HG02798 (cell line): ENCODE data around the gene CSH2.

Experiments
- ATAC-seq: cut with Tn5 transposase; IDR thresholded peaks from one replicate; pipeline ENCODE4 v1.9.1; 2021; ENCODE audit warnings: mild to moderate bottlenecking; ENCODE audit not compliant: unreplicated experiment, poor library complexity

The CSH2 gene

DNA sequence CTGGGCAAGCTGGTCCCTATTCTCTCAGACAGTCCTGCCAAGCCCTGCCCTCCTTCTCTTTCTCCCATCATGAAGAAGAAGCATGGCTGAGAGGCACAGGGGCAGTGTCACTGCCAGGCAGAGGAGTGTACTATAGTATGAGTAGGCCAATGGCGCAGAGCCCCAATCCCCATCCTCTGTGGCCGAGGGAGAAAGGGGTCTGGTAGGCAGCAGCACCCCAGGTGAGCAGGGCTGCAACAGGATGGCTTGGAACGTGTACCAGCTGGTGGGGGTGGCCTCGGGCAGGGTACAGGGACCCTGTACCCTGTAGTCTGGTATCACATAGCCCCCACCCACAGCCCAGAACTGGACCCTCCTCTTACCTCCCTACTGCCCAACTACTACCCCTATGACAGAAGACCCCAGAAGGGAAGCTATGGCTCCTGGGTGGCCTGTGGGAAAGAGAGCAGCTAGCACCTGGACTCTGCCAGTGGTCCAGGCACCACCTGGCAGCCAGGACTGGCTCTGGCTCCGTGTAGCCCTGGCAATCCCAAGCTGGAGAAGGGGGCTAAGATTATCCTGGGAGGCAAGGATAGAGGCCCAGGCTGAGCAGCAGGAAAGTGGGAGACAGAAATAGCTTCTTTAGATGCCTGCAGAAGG is 35.4 kb downstream of the CSH2 start:
- ATAC-seq = no peak

- no peak for ATAC-seq
Observed at GRCh38 chr17:63837480-63837879, 36.0 kb downstream of the CSH2 start.

- ATAC-seq = no peak
Observed at GRCh38 chr17:63836811-63837210, 36.7 kb downstream of the CSH2 start.

- no peak for ATAC-seq
Observed at GRCh38 chr17:63835167-63835720, 38.2 kb downstream of the CSH2 start.

- ATAC-seq = peak; percentile 75
Observed at GRCh38 chr17:63834431-63835166, 38.9 kb downstream of the CSH2 start.

DNA sequence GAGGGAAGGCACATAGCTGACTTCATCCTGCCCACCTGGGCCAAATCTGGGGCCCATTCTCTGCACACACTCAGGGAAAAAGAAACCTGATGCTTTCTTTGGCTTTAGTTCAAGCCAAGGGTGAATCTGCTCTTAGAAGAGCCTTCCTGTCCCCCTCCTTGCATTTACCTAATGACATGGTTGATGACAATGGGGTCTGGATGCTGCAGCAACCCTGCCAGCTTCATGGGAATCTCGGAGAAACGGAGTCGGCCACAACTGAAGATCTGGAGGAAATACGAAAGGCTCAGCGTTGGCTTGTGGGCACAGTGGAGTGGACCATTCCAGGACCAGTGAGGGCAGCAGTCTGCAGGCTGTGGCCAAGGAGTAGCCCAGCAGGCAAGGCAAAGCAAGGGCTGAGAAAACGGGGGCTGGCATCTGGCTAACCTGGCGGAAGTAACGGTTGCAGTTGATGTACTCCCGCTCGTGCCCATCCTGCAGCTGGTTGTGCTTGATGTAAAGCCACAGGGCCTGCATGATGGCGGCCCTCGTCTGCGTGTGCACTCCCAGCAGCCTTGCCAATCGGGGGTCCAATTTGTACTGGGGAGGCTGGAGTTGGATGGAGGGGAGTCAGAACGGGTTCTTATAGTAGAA is 39.6 kb downstream of the CSH2 start:
- no peak for ATAC-seq

DNA sequence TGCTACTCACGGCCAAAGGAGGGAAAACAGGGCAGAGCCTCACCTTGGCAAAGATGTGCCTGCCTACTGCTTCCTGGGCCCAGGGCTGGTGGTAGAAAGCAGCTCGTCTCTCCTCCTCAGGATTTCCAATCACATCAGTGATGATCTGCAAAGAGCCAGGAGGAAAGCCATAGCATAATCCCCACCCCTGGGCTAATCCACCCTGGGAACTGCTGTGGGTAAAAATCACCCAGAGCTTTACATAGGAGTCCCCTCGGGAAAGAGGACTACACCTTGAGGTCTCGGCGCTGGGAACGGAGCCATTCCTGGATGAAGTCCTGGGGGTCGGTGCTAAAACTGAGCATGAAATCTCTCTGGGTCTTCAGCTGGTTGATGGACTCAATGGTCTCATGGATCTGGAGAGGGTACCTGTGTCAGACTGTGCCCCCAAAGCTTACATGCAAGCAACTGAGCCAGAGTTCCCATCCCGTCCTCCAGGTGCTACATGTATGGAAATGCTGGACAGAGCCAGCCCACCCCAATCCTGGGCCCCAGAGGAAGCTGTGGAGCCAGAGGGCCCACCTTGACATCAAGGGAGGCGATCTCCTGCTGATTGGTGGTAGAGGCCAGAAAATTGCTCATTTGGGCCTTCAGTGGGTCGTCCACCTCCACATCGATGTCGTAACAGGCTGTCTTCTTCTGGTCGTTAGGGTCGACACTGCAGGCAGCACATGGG is 40.3 kb downstream of the CSH2 start:
- no peak for ATAC-seq

- no peak for ATAC-seq
Observed at GRCh38 chr17:63832455-63832854, 41.0 kb downstream of the CSH2 start.

DNA sequence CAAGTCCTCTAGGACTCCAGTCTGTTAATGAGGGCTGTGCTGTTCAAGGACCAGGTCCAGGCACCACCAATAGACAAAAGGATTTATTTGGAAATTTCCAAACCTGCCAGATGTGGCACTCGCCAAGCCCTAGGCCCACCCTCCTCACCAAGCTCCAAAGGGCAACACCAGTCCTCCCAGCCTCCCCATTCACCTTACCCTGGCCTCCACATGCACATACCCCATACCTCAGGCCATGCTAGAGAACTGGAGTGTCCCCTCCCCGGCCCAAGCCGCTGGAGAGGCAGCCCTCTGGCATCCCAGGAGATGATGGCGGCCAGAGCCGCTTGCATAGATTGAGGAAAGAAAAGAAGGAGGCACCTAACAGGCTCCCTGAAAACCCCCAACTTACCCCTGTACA is 41.5 kb downstream of the CSH2 start:
- no peak for ATAC-seq

- ATAC-seq = no peak
Observed at GRCh38 chr17:63831505-63831904, 42.0 kb downstream of the CSH2 start.

DNA sequence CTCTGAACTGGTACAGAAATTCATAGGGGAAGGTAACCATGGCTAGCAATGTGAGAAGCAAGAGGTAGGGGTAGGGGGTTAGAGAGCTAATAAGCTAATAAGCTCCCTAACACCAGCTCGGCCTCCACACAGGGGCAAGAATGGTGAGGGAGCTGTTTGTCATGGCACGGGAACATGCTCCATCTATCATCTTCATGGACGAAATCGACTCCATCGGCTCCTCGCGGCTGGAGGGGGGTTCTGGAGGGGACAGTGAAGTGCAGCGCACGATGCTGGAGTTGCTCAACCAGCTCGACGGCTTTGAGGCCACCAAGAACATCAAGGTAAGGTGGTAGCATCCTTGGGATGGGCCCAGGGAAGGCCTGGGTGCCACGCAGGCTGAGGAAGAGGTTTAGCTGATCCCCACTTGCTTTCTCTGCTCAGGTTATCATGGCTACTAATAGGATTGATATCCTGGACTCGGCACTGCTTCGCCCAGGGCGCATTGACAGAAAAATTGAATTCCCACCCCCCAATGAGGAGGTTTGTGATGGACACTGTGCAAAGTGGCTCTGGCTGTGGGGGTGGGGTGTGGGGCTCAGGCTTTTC is 42.5 kb downstream of the CSH2 start:
- no peak for ATAC-seq

GRCh38 chr17:63830278-63830677 is 43.2 kb downstream of the CSH2 start:
- ATAC-seq = no peak

DNA sequence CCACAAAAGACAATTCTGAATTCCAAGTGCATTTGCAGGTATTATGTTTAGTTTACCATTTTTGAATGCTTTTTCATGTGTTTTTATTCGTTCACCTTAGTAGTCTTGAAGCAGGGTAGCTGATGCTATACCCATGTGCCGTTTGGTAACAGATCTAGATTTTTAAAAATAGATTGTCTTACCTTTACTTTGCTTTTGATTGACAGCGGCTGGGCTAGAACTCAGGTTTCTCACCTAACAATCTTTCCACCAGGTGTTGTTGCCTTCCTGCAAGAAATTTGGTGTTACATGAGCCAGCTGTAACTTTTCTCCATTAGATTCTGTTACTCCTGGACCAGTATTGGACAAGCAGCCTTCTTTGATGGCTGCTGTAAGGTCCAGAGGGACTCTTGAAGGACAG is 44.5 kb downstream of the CSH2 start:
- no peak for ATAC-seq

DNA sequence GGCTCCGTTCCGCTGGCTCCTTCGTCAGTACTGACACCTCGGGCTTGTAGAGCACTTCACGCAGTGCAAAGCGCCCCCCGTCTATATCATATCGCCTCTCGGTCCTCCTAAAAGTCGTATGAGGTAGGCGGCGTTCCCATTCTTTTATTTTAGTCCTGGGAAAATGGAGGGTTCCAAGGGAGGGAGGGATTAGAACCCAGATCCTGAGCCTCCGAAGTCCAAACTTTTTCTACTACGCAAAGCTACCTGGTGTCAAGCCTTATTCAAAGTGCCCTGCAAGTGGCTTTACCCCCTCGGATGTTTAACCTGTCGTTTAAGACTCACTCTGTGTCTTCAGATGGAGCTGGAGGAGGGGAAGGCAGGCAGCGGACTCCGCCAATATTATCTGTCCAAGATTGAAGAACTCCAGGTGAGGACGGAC is 45.7 kb downstream of the CSH2 start:
- no peak for ATAC-seq

GRCh38 chr17:63827002-63827800 is 46.3 kb downstream of the CSH2 start, which contains the start of the genes FTSJ3 and PSMC5:
Gene FTSJ3, minus strand, starts transcription at chr17:63827663. Its CDS starts 761 bp downstream, at chr17:63826902.
Gene PSMC5, plus strand, starts transcription at chr17:63827431. Its CDS starts 60 bp downstream, at chr17:63827491.
- peak; percentile 90 for ATAC-seq

- ATAC-seq = no peak
Observed at GRCh38 chr17:63826468-63827001, 46.9 kb downstream of the CSH2 start.

GRCh38 chr17:63824362-63824761 is 49.1 kb downstream of the CSH2 start:
- no peak for ATAC-seq

DNA sequence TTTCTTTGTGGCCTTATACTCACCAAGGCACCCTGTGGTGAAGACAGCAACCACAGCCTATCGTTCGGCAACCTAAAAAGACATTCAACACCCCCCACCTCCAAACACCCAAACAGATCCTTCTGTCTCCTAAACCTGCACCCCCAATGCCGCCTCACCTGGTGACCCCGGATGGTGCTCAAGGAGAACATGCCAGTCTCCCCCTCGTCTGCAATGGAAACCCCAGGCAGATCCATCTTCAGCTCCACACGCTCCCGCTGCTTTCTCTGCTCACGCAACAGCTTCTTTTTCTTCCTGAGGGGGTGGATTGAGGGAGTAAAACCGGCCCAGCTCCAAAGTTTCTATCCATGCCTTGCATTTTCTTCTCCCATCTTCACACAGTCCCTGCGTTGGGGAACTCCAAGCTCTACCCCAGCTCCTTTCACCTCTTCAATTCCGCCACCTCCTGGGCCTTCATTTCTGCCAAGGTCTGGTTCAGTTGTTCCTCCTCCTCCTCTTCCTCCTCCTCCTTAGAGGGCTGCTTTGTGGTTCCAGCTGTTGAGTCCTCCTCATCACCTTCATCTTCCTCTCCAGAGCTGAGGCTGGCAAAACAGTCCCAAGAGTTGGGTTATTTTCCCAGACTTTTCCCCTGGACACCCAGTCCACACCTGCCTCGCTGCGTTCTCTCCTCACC is 49.7 kb downstream of the CSH2 start:
- ATAC-seq = no peak
